Muscle of back (tissue), 11 donors: ENCODE measurements around the gene ZBTB7A. TPM values are rescaled to one million over a fixed set of nuclear protein-coding genes. Genes with fewer than 3 reads are reported as not detected.

Source experiments
- DNase-seq, 3 donors: peaks; one replicate each; pipeline versions ENCODE4 v3.0.0 to v3.0.0-alpha.2; 2013
- polyA plus RNA-seq, 10 donors: library from polyadenylated mRNA; unstranded; fragments of 120-200 nt; gene quantifications; one replicate each; pipeline ENCODE4 v1.2.1, GENCODE V29; 2013; ENCODE audit not compliant: insufficient read length in 10 of 10

The ZBTB7A gene
- polyA plus RNA-seq, 10 donors, result 5.4 to 9.0 (median 8.0) TPM

- no peak for DNase-seq
Measured at GRCh38 chr19:4068047-4068966, 1.6 kb upstream of the ZBTB7A start.

GRCh38 chr19:4067396-4068046 lies 822 bp upstream of the ZBTB7A start:
- DNase-seq, result peak in 1 of 3 donors; percentile 74

GRCh38 chr19:4066176-4066606 lies 508 bp downstream of the ZBTB7A start:
- no peak for DNase-seq

- DNase-seq, result peak; percentile 96 to 98 (median 98)
Measured at GRCh38 chr19:4065430-4066175, 1.1 kb downstream of the ZBTB7A start.

- DNase-seq, result peak in 1 of 3 donors; percentile 82
Measured at GRCh38 chr19:4064496-4065260, 2.0 kb downstream of the ZBTB7A start.

GRCh38 chr19:4064149-4064495 lies 2.6 kb downstream of the ZBTB7A start:
- DNase-seq, result peak in 1 of 3 donors; percentile 79

GRCh38 chr19:4063369-4064148 lies 3.1 kb downstream of the ZBTB7A start:
- no peak for DNase-seq

GRCh38 chr19:4062419-4063368 lies 4.0 kb downstream of the ZBTB7A start:
- no peak for DNase-seq

GRCh38 chr19:4061683-4062418 lies 4.8 kb downstream of the ZBTB7A start:
- DNase-seq, result no peak

- DNase-seq, result no peak
Measured at GRCh38 chr19:4061178-4061682, 5.5 kb downstream of the ZBTB7A start.

GRCh38 chr19:4060621-4061177 lies 6.0 kb downstream of the ZBTB7A start:
- no peak for DNase-seq

- no peak for DNase-seq
Measured at GRCh38 chr19:4059891-4060620, 6.6 kb downstream of the ZBTB7A start.

- peak in 1 of 3 donors; percentile 57 for DNase-seq
Measured at GRCh38 chr19:4059453-4059871, 7.2 kb downstream of the ZBTB7A start.

GRCh38 chr19:4058693-4059452 lies 7.8 kb downstream of the ZBTB7A start:
- DNase-seq, result peak in 1 of 3 donors; percentile 61

GRCh38 chr19:4057931-4058692 lies 8.6 kb downstream of the ZBTB7A start:
- peak in 1 of 3 donors; percentile 65 for DNase-seq

GRCh38 chr19:4055209-4055552 lies 11.5 kb downstream of the ZBTB7A start:
- no peak for DNase-seq
